Measurements from ENCODE around the gene TGM3.

Gene TGM3

GRCh38 chr20:2295286-2295685 is 515 bp upstream of the TGM3 start:
- TF ChIP-seq SP1 (IDR thresholded peaks at IDR 0.05) (no peak), FOXM1 (IDR thresholded peaks at IDR 0.05; ENCODE audit: borderline replicate concordance) (no peak), ZNF384 (IDR thresholded peaks at IDR 0.05) (no peak), L3MBTL2 (conservative IDR thresholded peaks at IDR 0.05) (no peak), FOXK2 (IDR thresholded peaks at IDR 0.05) (no peak), ELF4 (IDR thresholded peaks at IDR 0.05) (no peak), BHLHE40 (IDR thresholded peaks at IDR 0.05; ENCODE audit: borderline replicate concordance) (no peak), CTBP1 (IDR thresholded peaks at IDR 0.05; ENCODE audit: borderline replicate concordance) (no peak), HDGF (IDR thresholded peaks at IDR 0.05; ENCODE audit: borderline replicate concordance) (no peak), NFRKB (IDR thresholded peaks at IDR 0.05) (no peak), LEF1 (IDR thresholded peaks at IDR 0.05; ENCODE audit: borderline replicate concordance) (no peak), TARDBP (IDR thresholded peaks at IDR 0.05) (no peak), ARNT (IDR thresholded peaks at IDR 0.05) (no peak)
- DNase-seq (ENCODE audit: extremely low spot score): no peak
- ChIA-PET POLR2A (no interaction called here), CTCF (no interaction called here)

- CTCF ChIA-PET: no interaction called here
- DNase-seq (ENCODE audit: extremely low spot score): no peak
- POLR2A ChIA-PET: no interaction called here
- TF ChIP-seq SP1 (IDR thresholded peaks at IDR 0.05): no peak
- TF ChIP-seq HDGF (IDR thresholded peaks at IDR 0.05; ENCODE audit: borderline replicate concordance): no peak
- no peak for TF ChIP-seq TARDBP (IDR thresholded peaks at IDR 0.05)
- no peak for TF ChIP-seq FOXK2 (IDR thresholded peaks at IDR 0.05)
- TF ChIP-seq LEF1 (IDR thresholded peaks at IDR 0.05; ENCODE audit: borderline replicate concordance): no peak
- no peak for TF ChIP-seq ELF4 (IDR thresholded peaks at IDR 0.05)
- no peak for TF ChIP-seq SUZ12 (IDR thresholded peaks at IDR 0.05)
- TF ChIP-seq CTBP1 (IDR thresholded peaks at IDR 0.05; ENCODE audit: borderline replicate concordance): no peak
- no peak for TF ChIP-seq FOXM1 (IDR thresholded peaks at IDR 0.05; ENCODE audit: borderline replicate concordance)
- no peak for TF ChIP-seq ZNF384 (IDR thresholded peaks at IDR 0.05)
- TF ChIP-seq L3MBTL2 (conservative IDR thresholded peaks at IDR 0.05): no peak
- TF ChIP-seq ARNT (IDR thresholded peaks at IDR 0.05): no peak
- TF ChIP-seq FOXA1 (IDR thresholded peaks at IDR 0.05): no peak
- TF ChIP-seq BHLHE40 (IDR thresholded peaks at IDR 0.05; ENCODE audit: borderline replicate concordance): no peak
- TF ChIP-seq PKNOX1 (IDR thresholded peaks at IDR 0.05): no peak
- no peak for TF ChIP-seq NFRKB (IDR thresholded peaks at IDR 0.05)
These were observed 939 bp downstream of the TGM3 start for GRCh38 chr20:2296524-2297356.

- ChIA-PET POLR2A (no interaction called here), CTCF (no interaction called here)
- TF ChIP-seq SUZ12 (IDR thresholded peaks at IDR 0.05) (no peak), FOXA1 (IDR thresholded peaks at IDR 0.05) (no peak), ZNF384 (IDR thresholded peaks at IDR 0.05) (no peak), FOXK2 (IDR thresholded peaks at IDR 0.05) (no peak), SP1 (IDR thresholded peaks at IDR 0.05) (no peak), ARNT (IDR thresholded peaks at IDR 0.05) (no peak), BHLHE40 (IDR thresholded peaks at IDR 0.05; ENCODE audit: borderline replicate concordance) (no peak), ELF4 (IDR thresholded peaks at IDR 0.05) (no peak), LEF1 (IDR thresholded peaks at IDR 0.05; ENCODE audit: borderline replicate concordance) (no peak), HDGF (IDR thresholded peaks at IDR 0.05; ENCODE audit: borderline replicate concordance) (no peak), CTBP1 (IDR thresholded peaks at IDR 0.05; ENCODE audit: borderline replicate concordance) (no peak), FOXM1 (IDR thresholded peaks at IDR 0.05; ENCODE audit: borderline replicate concordance) (no peak), TARDBP (IDR thresholded peaks at IDR 0.05) (no peak), L3MBTL2 (conservative IDR thresholded peaks at IDR 0.05) (no peak), NFRKB (IDR thresholded peaks at IDR 0.05) (no peak), PKNOX1 (IDR thresholded peaks at IDR 0.05) (no peak)
- DNase-seq (ENCODE audit: extremely low spot score): no peak
These were observed 1.5 kb downstream of the TGM3 start for GRCh38 chr20:2297357-2297728.

GRCh38 chr20:2298116-2298515 is 2.3 kb downstream of the TGM3 start:
- DNase-seq (ENCODE audit: extremely low spot score): no peak
- ChIA-PET POLR2A (no interaction called here), CTCF (no interaction called here)
- TF ChIP-seq FOXK2 (IDR thresholded peaks at IDR 0.05) (no peak), PKNOX1 (IDR thresholded peaks at IDR 0.05) (no peak), SP1 (IDR thresholded peaks at IDR 0.05) (no peak), L3MBTL2 (conservative IDR thresholded peaks at IDR 0.05) (no peak), FOXM1 (IDR thresholded peaks at IDR 0.05; ENCODE audit: borderline replicate concordance) (no peak)

- ChIA-PET POLR2A (no interaction called here), CTCF (no interaction called here)
- TF ChIP-seq ELF4 (IDR thresholded peaks at IDR 0.05) (no peak), CTBP1 (IDR thresholded peaks at IDR 0.05; ENCODE audit: borderline replicate concordance) (no peak), TARDBP (IDR thresholded peaks at IDR 0.05) (no peak)
- DNase-seq (ENCODE audit: extremely low spot score): no peak
These were observed 2.9 kb downstream of the TGM3 start for GRCh38 chr20:2298701-2299100.

GRCh38 chr20:2299301-2299700 is 3.5 kb downstream of the TGM3 start:
- ChIA-PET POLR2A (no interaction called here), CTCF (no interaction called here)
- no peak for DNase-seq (ENCODE audit: extremely low spot score)
- TF ChIP-seq ARNT (IDR thresholded peaks at IDR 0.05) (no peak), NFRKB (IDR thresholded peaks at IDR 0.05) (no peak), PKNOX1 (IDR thresholded peaks at IDR 0.05) (no peak), LEF1 (IDR thresholded peaks at IDR 0.05; ENCODE audit: borderline replicate concordance) (no peak), FOXK2 (IDR thresholded peaks at IDR 0.05) (no peak), SUZ12 (IDR thresholded peaks at IDR 0.05) (no peak), L3MBTL2 (conservative IDR thresholded peaks at IDR 0.05) (no peak), BHLHE40 (IDR thresholded peaks at IDR 0.05; ENCODE audit: borderline replicate concordance) (no peak), HDGF (IDR thresholded peaks at IDR 0.05; ENCODE audit: borderline replicate concordance) (no peak), CTBP1 (IDR thresholded peaks at IDR 0.05; ENCODE audit: borderline replicate concordance) (no peak), FOXM1 (IDR thresholded peaks at IDR 0.05; ENCODE audit: borderline replicate concordance) (no peak)
